K562 (cell line): ENCODE results near the gene RERE. TPM values are rescaled to one million over a fixed set of nuclear protein-coding genes. Genes with fewer than 3 reads are reported as not detected.

Experiments used
- CEBPB ChIP-seq: fragments of 450-650 bp; IDR thresholded peaks from 2 replicates; pipeline ENCODE4 v1.6.1; 2016; ENCODE audit warnings: missing genetic modification characterization, missing compliant biosample characterization
- HMGN3 ChIP-seq: IDR thresholded peaks from 2 replicates; pipeline ENCODE4 v1.6.1; 2011; ENCODE audit warnings: borderline replicate concordance, low read depth, mild to moderate bottlenecking, mixed read lengths, low read length; ENCODE audit not compliant: insufficient read length; ENCODE audit errors: extremely low read depth
- PTRF ChIP-seq: fragments of 450-650 bp; IDR thresholded peaks from 2 replicates; pipeline ENCODE4 v1.6.1; 2016; ENCODE audit warnings: mild to moderate bottlenecking, missing genetic modification characterization, missing compliant biosample characterization
- ZBTB7A ChIP-seq: IDR thresholded peaks from 2 replicates; pipeline ENCODE4 v1.6.1; 2011; ENCODE audit warnings: low read depth, mild to moderate bottlenecking, low read length, moderate library complexity, borderline replicate concordance; ENCODE audit not compliant: control insufficient read depth
- ZNF324 ChIP-seq: fragments of 250-450 bp; sonication (Bioruptor Pico); IDR thresholded peaks from 2 replicates; pipeline ENCODE4 v1.4.0; 2020; ENCODE audit warnings: mild to moderate bottlenecking
- polyA plus RNA-seq, 8 experiments: library from polyadenylated mRNA; depleted of rRNA in 4 of 8; stranded (reverse) in 5 of 8; unstranded in 3 of 8; fragments of >200 nt; fragmentation: Nextera tagmentation in 2 of 8; fragmentation: Illumina TruSeq in 1 of 8; extraction: Ambion mirVana in 2 of 8; extraction: Trizol in 1 of 8; gene quantifications; 2 replicates each; pipeline versions ENCODE4 v1.2.1 to v1.2.3, GENCODE V29; 2011 to 2014; ENCODE audit warnings: inconsistent platforms in 1 of 8, missing spikeins in 1 of 8
- total RNA-seq, 7 experiments: library from RNA; depleted of rRNA in 6 of 7; stranded (reverse); fragments of >200 nt in 6 of 7; fragmentation: Illumina TruSeq in 2 of 7; extraction: Trizol in 2 of 7; gene quantifications; 2 replicates each; pipeline versions ENCODE4 v1.2.1 to v1.2.3, GENCODE V29; 2011 to 2021; ENCODE audit warnings: low replicate concordance in 1 of 7
- TF ChIP-seq, protein P1 (sequence below), 2 experiments: fragments of 450-650 bp; IDR thresholded peaks; 2 replicates each; pipeline ENCODE4 v1.6.1; 2016; ENCODE audit warnings: mild to moderate bottlenecking in 2 of 2, borderline replicate concordance in 1 of 2, low read depth in 1 of 2, moderate library complexity in 1 of 2
- TF ChIP-seq, protein P2 (sequence below): fragments of 250-450 bp; sonication (Bioruptor Pico); IDR thresholded peaks from 2 replicates; pipeline ENCODE4 v1.4.0; 2020; ENCODE audit warnings: mild to moderate bottlenecking, moderate library complexity, borderline replicate concordance
- TF ChIP-seq, protein P3 (sequence below): fragments of 250-450 bp; sonication (Bioruptor Pico); IDR thresholded peaks from 2 replicates; pipeline ENCODE4 v1.9.0; 2021; ENCODE audit warnings: mild to moderate bottlenecking, inconsistent platforms
- TF ChIP-seq, protein P4 (sequence below), 2 experiments: IDR thresholded peaks; 2 replicates each; pipeline ENCODE4 v1.6.1; 2012; ENCODE audit warnings: improper control_type of control experiment in 2 of 2, low read depth in 2 of 2, low read length in 2 of 2, borderline replicate concordance in 1 of 2

The RERE gene
- total and polyA plus RNA-seq, 9 of the 15 experiments (the other 6 are each of a cell fraction or from before 2014, with no cell fraction given), result 3.0 to 51.5 (median 13.4) TPM

DNA sequence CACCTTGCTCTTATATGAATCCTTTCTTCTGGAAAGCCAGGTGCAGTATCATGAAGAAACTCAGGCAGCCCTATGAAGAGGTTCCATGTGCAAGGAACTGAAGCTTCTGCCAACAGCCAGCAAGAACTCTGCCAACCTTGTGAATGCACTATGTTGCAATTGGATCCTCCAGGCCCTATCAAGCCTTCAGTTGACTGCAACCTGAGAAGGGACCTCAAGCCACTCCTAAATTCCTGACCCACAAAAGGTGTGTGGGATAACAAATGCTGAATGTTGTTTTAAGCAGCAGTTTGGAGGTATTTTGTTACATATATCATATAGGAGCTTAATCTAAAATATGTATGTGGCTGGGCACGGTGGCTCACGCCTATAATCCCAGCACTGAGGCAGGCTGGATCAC, 84.0 kb downstream of the RERE start (continued):
- TF ChIP-seq, protein P1, sequence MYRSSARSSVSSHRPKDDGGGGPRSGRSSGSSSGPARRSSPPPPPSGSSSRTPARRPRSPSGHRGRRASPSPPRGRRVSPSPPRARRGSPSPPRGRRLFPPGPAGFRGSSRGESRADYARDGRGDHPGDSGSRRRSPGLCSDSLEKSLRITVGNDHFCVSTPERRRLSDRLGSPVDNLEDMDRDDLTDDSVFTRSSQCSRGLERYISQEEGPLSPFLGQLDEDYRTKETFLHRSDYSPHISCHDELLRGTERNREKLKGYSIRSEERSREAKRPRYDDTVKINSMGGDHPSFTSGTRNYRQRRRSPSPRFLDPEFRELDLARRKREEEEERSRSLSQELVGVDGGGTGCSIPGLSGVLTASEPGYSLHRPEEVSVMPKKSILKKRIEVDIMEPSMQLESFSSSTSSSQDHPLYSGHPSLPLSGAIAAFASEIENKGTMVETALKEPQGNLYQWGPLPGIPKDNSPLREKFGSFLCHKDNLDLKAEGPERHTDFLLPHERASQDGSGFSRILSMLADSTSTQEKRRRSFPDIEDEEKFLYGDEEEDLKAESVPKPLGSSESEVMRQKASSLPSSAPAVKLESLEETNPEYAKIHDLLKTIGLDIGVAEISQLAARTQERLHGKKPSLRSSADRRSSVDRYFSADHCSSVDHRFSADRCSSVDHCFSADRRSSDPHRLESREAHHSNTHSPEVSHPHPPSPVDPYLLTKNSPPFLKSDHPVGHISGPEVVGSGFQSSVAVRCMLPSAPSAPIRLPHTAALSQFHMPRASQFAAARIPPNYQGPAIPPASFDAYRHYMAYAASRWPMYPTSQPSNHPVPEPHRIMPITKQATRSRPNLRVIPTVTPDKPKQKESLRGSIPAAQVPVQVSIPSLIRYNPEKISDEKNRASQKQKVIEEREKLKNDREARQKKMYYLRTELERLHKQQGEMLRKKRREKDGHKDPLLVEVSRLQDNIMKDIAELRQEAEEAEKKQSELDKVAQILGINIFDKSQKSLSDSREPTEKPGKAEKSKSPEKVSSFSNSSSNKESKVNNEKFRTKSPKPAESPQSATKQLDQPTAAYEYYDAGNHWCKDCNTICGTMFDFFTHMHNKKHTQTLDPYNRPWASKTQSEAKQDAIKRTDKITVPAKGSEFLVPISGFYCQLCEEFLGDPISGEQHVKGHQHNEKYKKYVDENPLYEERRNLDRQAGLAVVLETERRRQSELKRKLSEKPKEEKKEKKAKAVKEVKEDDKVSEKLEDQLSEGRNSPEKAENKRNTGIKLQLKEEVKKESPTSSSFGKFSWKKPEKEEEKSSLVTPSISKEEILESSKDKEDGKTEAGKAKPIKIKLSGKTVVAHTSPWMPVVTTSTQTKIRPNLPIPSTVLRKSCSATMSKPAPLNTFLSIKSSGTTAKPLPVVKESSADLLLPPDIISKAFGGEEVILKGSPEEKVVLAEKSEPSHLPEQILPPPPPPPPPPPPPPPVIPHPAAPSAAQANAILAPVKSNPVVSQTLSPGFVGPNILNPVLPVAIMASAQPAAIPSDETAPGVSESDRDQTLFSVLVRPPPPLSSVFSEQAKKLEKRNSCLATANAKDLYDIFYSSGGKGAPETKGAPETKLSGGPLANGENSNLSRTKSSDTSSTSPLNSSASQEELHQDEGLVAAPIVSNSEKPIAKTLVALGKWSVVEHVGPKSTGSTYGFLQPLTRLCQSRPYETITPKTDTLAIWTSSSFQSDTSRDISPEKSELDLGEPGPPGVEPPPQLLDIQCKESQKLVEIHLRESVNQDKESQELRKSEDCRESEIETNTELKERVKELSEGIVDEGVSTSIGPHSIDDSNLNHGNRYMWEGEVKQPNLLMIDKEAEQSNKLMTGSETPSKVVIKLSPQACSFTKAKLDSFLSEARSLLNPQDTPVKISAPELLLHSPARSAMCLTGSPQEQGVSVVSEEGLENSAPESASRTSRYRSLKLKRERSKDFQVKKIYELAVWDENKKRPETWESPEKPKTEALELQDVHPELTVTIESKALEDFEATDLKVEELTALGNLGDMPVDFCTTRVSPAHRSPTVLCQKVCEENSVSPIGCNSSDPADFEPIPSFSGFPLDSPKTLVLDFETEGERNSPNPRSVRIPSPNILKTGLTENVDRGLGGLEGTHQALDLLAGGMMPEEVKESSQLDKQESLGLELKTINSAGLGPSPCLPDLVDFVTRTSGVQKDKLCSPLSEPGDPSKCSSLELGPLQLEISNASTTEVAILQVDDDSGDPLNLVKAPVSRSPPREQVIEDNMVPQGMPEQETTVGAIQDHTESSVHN (IDR thresholded peaks at IDR 0.05; ENCODE audit: borderline replicate concordance in 1 of 2, low read depth in 1 of 2), result no peak
- TF ChIP-seq, protein P2, sequence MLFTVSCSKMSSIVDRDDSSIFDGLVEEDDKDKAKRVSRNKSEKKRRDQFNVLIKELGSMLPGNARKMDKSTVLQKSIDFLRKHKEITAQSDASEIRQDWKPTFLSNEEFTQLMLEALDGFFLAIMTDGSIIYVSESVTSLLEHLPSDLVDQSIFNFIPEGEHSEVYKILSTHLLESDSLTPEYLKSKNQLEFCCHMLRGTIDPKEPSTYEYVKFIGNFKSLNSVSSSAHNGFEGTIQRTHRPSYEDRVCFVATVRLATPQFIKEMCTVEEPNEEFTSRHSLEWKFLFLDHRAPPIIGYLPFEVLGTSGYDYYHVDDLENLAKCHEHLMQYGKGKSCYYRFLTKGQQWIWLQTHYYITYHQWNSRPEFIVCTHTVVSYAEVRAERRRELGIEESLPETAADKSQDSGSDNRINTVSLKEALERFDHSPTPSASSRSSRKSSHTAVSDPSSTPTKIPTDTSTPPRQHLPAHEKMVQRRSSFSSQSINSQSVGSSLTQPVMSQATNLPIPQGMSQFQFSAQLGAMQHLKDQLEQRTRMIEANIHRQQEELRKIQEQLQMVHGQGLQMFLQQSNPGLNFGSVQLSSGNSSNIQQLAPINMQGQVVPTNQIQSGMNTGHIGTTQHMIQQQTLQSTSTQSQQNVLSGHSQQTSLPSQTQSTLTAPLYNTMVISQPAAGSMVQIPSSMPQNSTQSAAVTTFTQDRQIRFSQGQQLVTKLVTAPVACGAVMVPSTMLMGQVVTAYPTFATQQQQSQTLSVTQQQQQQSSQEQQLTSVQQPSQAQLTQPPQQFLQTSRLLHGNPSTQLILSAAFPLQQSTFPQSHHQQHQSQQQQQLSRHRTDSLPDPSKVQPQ, result no peak
- TF ChIP-seq HMGN3 (no peak), ZNF324 (no peak), CEBPB (tag) (no peak), ZBTB7A (no peak), PTRF (tag) (no peak)
- TF ChIP-seq, protein P3, sequence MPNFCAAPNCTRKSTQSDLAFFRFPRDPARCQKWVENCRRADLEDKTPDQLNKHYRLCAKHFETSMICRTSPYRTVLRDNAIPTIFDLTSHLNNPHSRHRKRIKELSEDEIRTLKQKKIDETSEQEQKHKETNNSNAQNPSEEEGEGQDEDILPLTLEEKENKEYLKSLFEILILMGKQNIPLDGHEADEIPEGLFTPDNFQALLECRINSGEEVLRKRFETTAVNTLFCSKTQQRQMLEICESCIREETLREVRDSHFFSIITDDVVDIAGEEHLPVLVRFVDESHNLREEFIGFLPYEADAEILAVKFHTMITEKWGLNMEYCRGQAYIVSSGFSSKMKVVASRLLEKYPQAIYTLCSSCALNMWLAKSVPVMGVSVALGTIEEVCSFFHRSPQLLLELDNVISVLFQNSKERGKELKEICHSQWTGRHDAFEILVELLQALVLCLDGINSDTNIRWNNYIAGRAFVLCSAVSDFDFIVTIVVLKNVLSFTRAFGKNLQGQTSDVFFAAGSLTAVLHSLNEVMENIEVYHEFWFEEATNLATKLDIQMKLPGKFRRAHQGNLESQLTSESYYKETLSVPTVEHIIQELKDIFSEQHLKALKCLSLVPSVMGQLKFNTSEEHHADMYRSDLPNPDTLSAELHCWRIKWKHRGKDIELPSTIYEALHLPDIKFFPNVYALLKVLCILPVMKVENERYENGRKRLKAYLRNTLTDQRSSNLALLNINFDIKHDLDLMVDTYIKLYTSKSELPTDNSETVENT (CRISPR knock-in tag), result no peak
- TF ChIP-seq, protein P4, sequence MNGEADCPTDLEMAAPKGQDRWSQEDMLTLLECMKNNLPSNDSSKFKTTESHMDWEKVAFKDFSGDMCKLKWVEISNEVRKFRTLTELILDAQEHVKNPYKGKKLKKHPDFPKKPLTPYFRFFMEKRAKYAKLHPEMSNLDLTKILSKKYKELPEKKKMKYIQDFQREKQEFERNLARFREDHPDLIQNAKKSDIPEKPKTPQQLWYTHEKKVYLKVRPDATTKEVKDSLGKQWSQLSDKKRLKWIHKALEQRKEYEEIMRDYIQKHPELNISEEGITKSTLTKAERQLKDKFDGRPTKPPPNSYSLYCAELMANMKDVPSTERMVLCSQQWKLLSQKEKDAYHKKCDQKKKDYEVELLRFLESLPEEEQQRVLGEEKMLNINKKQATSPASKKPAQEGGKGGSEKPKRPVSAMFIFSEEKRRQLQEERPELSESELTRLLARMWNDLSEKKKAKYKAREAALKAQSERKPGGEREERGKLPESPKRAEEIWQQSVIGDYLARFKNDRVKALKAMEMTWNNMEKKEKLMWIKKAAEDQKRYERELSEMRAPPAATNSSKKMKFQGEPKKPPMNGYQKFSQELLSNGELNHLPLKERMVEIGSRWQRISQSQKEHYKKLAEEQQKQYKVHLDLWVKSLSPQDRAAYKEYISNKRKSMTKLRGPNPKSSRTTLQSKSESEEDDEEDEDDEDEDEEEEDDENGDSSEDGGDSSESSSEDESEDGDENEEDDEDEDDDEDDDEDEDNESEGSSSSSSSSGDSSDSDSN (IDR thresholded peaks at IDR 0.05; ENCODE audit: borderline replicate concordance in 1 of 2, low read depth in 2 of 2, low read length in 2 of 2), result no peak
